GM23338 (cell line): Measurements from ENCODE around the gene RNF212B. TPM values are rescaled to one million over a fixed set of nuclear protein-coding genes. Genes with fewer than 3 reads are reported as not detected.

ENCODE experiments used
- ATAC-seq: fragments of 200-7000 bp; cut with Tn5 transposase; 3 replicates; pipeline ENCODE4 v1.9.1; 2020
- DNase-seq: peaks from one replicate; pipeline ENCODE4 v3.0.0-alpha.2; 2015; ENCODE audit warnings: low spot score
- H2AFZ ChIP-seq: fragments of 200-600 bp; sonication (generic); 2 replicates; pipeline ENCODE4 v1.8.0; 2016; ENCODE audit warnings: antibody characterized with exemption, mild to moderate bottlenecking, moderate library complexity
- H3F3A ChIP-seq: fragments of 200-600 bp; sonication (generic); replicated peaks from 2 replicates; pipeline ENCODE4 v1.8.0; 2017; ENCODE audit warnings: antibody characterized with exemption, mixed run types, low read depth
- H3K27ac ChIP-seq: fragments of 200-600 bp; sonication (generic); 2 replicates; pipeline ENCODE4 v1.6.1; 2016; ENCODE audit warnings: low read depth
- H3K27me3 ChIP-seq: fragments of 200-600 bp; sonication (generic); 2 replicates; pipeline ENCODE4 v1.8.0; 2016; ENCODE audit warnings: mild to moderate bottlenecking, mixed run types, moderate library complexity; ENCODE audit not compliant: insufficient read depth
- H3K36me3 ChIP-seq: fragments of 200-600 bp; sonication (generic); 2 replicates; pipeline ENCODE4 v1.8.0; 2016; ENCODE audit warnings: mild to moderate bottlenecking; ENCODE audit not compliant: insufficient read depth
- H3K4me1 ChIP-seq: fragments of 200-600 bp; sonication (generic); 2 replicates; pipeline ENCODE4 v1.8.0; 2016; ENCODE audit warnings: mild to moderate bottlenecking, moderate library complexity; ENCODE audit not compliant: insufficient read depth
- H3K4me2 ChIP-seq: fragments of 200-600 bp; sonication (generic); 2 replicates; pipeline ENCODE4 v1.7.1; 2017; ENCODE audit warnings: mixed run types
- H3K4me3 ChIP-seq: fragments of 200-600 bp; sonication (generic); 2 replicates; pipeline ENCODE4 v1.6.1; 2016; ENCODE audit warnings: mixed run types
- H3K79me2 ChIP-seq: fragments of 200-600 bp; sonication (generic); replicated peaks from 2 replicates; pipeline ENCODE4 v1.8.0; 2017; ENCODE audit warnings: mild to moderate bottlenecking; ENCODE audit not compliant: insufficient read depth
- H3K9me2 ChIP-seq: fragments of 200-600 bp; sonication (generic); 2 replicates; pipeline ENCODE4 v1.8.0; 2017; ENCODE audit not compliant: insufficient read depth
- H4K20me1 ChIP-seq: fragments of 200-600 bp; sonication (generic); replicated peaks from 2 replicates; pipeline ENCODE4 v1.8.0; 2017; ENCODE audit warnings: mild to moderate bottlenecking; ENCODE audit not compliant: insufficient read depth
- H3K27ac Mint-ChIP-seq: 2 replicates; pipeline ENCODE4 v1.8.0; 2020; ENCODE audit warnings: inconsistent platforms, mild to moderate bottlenecking, moderate library complexity, mixed read lengths
- H3K27me3 Mint-ChIP-seq: 3 replicates; pipeline ENCODE4 v1.8.0; 2022; ENCODE audit warnings: low read depth, mild to moderate bottlenecking, moderate library complexity, mixed read lengths, inconsistent platforms; ENCODE audit not compliant: insufficient read depth, poor library complexity
- H3K36me3 Mint-ChIP-seq: 3 replicates; pipeline ENCODE4 v1.8.0; 2021; ENCODE audit warnings: low read depth, mild to moderate bottlenecking, inconsistent platforms, moderate library complexity, mixed read lengths
- H3K4me1 Mint-ChIP-seq: 3 replicates; pipeline ENCODE4 v1.8.0; 2020; ENCODE audit warnings: mild to moderate bottlenecking, inconsistent platforms, mixed read lengths
- H3K4me3 Mint-ChIP-seq: 3 replicates; pipeline ENCODE4 v1.8.0; 2021; ENCODE audit warnings: moderate library complexity, mild to moderate bottlenecking, inconsistent platforms, mixed read lengths
- H3K9me3 Mint-ChIP-seq: 3 replicates; pipeline ENCODE4 v1.8.0; 2020; ENCODE audit warnings: moderate library complexity, mild to moderate bottlenecking, inconsistent platforms, mixed read lengths
- CREB1 ChIP-seq: fragments of 250-450 bp; sonication (Bioruptor Pico); IDR thresholded peaks from 2 replicates; pipeline ENCODE4 v1.5.0; 2020; ENCODE audit warnings: low read depth, mild to moderate bottlenecking, moderate library complexity
- CTCF ChIP-seq, 2 experiments: fragments of 200-600 bp in 1 of 2; sonication (generic) in 1 of 2; conservative IDR thresholded peaks; 2 replicates each; pipeline versions ENCODE4 v1.5.1 to v1.6.1; 2016 to 2017; ENCODE audit warnings: antibody characterized with exemption in 2 of 2, low read depth in 2 of 2, mild to moderate bottlenecking in 2 of 2, moderate library complexity in 1 of 2
- EZH2 ChIP-seq: fragments of 200-600 bp; sonication (generic); IDR thresholded peaks from one replicate; pipeline ENCODE4 v1.8.0; 2017; ENCODE audit warnings: antibody characterized with exemption, mild to moderate bottlenecking, low read depth; ENCODE audit not compliant: unreplicated experiment
- EZH2phosphoT487 ChIP-seq: fragments of 200-600 bp; sonication (generic); IDR thresholded peaks from one replicate; pipeline ENCODE4 v1.8.1; 2018; ENCODE audit warnings: antibody characterized with exemption; ENCODE audit not compliant: unreplicated experiment
- JUNB ChIP-seq: IDR thresholded peaks from one replicate; pipeline ENCODE4 v1.6.1; 2016; ENCODE audit warnings: antibody characterized with exemption; ENCODE audit not compliant: unreplicated experiment
- NANOG ChIP-seq: IDR thresholded peaks from 2 replicates; pipeline ENCODE4 v1.6.1; 2016; ENCODE audit warnings: antibody characterized with exemption, borderline replicate concordance
- POLR2AphosphoS5 ChIP-seq: IDR thresholded peaks from 2 replicates; pipeline ENCODE4 v1.6.1; 2016; ENCODE audit warnings: antibody characterized with exemption, low read depth
- REST ChIP-seq: IDR thresholded peaks from one replicate; pipeline ENCODE4 v1.6.1; 2018; ENCODE audit warnings: antibody characterized with exemption; ENCODE audit not compliant: unreplicated experiment
- STAT1 ChIP-seq: IDR thresholded peaks from one replicate; pipeline ENCODE4 v1.6.1; 2016; ENCODE audit warnings: antibody characterized with exemption; ENCODE audit not compliant: unreplicated experiment
- ZNF114 ChIP-seq: fragments of 250-450 bp; sonication (Bioruptor Pico); IDR thresholded peaks from 2 replicates; pipeline ENCODE4 v1.5.0; 2020; ENCODE audit warnings: mild to moderate bottlenecking, moderate library complexity
- polyA plus RNA-seq: library from polyadenylated mRNA; unstranded; fragments of >200 nt; fragmentation: Nextera tagmentation; extraction: Ambion mirVana; gene quantifications from 2 replicates; pipeline ENCODE4 v1.2.1, GENCODE V29; 2016
- total RNA-seq: library from RNA; depleted of rRNA; stranded (reverse); fragments of >200 nt; shearing (Covaris generic); gene quantifications from 2 replicates; pipeline ENCODE4 v1.2.3, GENCODE V29; 2014
- TF ChIP-seq, protein P1 (sequence below): IDR thresholded peaks from 2 replicates; pipeline ENCODE4 v1.6.1; 2016; ENCODE audit warnings: antibody characterized with exemption

The RNF212B gene
- total and polyA plus RNA-seq, 2 experiments from 2014 or later = not detected

DNA sequence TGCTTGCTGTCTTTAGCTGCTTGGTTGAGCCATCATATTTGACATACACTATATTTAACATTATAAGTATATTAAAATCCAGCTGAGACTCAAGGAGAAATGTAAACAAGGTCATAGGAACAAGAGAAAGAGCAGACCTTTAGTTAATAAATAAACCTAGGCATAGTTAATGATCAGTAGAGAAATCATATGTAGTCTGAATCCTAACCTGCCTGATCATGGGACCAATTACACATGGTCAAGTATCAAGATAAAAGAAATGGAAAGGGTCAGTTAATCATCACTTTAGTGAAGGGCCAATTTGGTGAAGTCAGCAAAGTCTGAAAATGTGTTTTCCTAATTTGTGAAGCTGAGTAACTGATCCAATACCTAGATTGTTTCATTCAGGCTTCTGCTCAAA, 7.5 kb downstream of the RNF212B start:
- Histone ChIP-seq H3K36me3 (no peaks in the 10 kb centered on the region), H3K4me2 (no peak overlapping the region), H3F3A (no peaks in the 10 kb centered on the region), H3K4me1 (peaks cover 13% of the 10 kb centered on the region), H3K4me3 (no peak overlapping the region), H4K20me1 (no peaks in the 10 kb centered on the region), H3K27ac (no peak overlapping the region), H3K79me2 (no peaks in the 10 kb centered on the region), H3K27me3 (no peaks in the 10 kb centered on the region), H3K9me2 (no peaks in the 10 kb centered on the region), H2AFZ (0 out of 2 replicates have a peak overlapping the region, but pooled peaks have one; percentile 2)
- Mint-ChIP-seq H3K36me3 (no peaks in the 10 kb centered on the region), H3K4me1 (peaks cover 10% of the 10 kb centered on the region), H3K4me3 (no peak overlapping the region), H3K27me3 (peaks cover 1% of the 10 kb centered on the region), H3K27ac (no peak overlapping the region), H3K9me3 (no peaks in the 10 kb centered on the region)
- ATAC-seq (no peak), DNase-seq (no peak)
- TF ChIP-seq CREB1 = no peak
- TF ChIP-seq POLR2AphosphoS5 = no peak
- no peak for TF ChIP-seq STAT1
- TF ChIP-seq CTCF (conservative IDR thresholded peaks at IDR 0.05; ENCODE audit: low read depth in 2 of 2) = no peak

- Histone ChIP-seq H3K27ac (no peak overlapping the region), H3K79me2 (no peaks in the 10 kb centered on the region), H3K36me3 (no peaks in the 10 kb centered on the region), H3K4me3 (no peak overlapping the region), H2AFZ (no peak overlapping the region), H3K27me3 (no peaks in the 10 kb centered on the region), H3K9me2 (no peaks in the 10 kb centered on the region), H3F3A (no peaks in the 10 kb centered on the region), H3K4me1 (peaks cover 29% of the 10 kb centered on the region), H3K4me2 (no peak overlapping the region), H4K20me1 (no peaks in the 10 kb centered on the region)
- H3K9me3 Mint-ChIP-seq = no peaks in the 10 kb centered on the region
- H3K4me1 Mint-ChIP-seq = peaks cover 43% of the 10 kb centered on the region
- no peak overlapping the region for H3K27ac Mint-ChIP-seq
- no peak for ATAC-seq
- no peak for DNase-seq
- no peak overlapping the region for H3K4me3 Mint-ChIP-seq
- H3K36me3 Mint-ChIP-seq = no peaks in the 10 kb centered on the region
- H3K27me3 Mint-ChIP-seq = peaks cover 4% of the 10 kb centered on the region
- TF ChIP-seq EZH2 (no peak), EZH2phosphoT487 (no peak), STAT1 (no peak), REST (no peak), NANOG (no peak), JUNB (no peak), CTCF (conservative IDR thresholded peaks at IDR 0.05; ENCODE audit: low read depth in 2 of 2) (no peak), ZNF114 (no peak), CREB1 (no peak)
- TF ChIP-seq, protein P1, sequence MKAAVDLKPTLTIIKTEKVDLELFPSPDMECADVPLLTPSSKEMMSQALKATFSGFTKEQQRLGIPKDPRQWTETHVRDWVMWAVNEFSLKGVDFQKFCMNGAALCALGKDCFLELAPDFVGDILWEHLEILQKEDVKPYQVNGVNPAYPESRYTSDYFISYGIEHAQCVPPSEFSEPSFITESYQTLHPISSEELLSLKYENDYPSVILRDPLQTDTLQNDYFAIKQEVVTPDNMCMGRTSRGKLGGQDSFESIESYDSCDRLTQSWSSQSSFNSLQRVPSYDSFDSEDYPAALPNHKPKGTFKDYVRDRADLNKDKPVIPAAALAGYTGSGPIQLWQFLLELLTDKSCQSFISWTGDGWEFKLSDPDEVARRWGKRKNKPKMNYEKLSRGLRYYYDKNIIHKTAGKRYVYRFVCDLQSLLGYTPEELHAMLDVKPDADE = no peak
Measured at GRCh38 chr14:23248601-23249000, 10.9 kb downstream of the RNF212B start.
